Peyer's patch (tissue), 4 donors: Measurements from ENCODE around the gene KLHL29. TPM values are rescaled to one million over a fixed set of nuclear protein-coding genes. Genes with fewer than 3 reads are reported as not detected.

Source experiments
- DNase-seq, 3 donors: peaks; one replicate each; pipeline ENCODE4 v3.0.0-alpha.2; 2017 to 2019
- H3K27ac ChIP-seq, 4 donors: fragments of 200-600 bp; sonication (generic); one replicate each; pipeline ENCODE4 v1.5.1; 2016 to 2019
- H3K27me3 ChIP-seq, 2 donors: fragments of 200-600 bp; sonication (generic); one replicate each; pipeline ENCODE4 v1.5.1; 2019
- H3K36me3 ChIP-seq, 3 donors: fragments of 200-600 bp; sonication (generic); one replicate each; pipeline ENCODE4 v1.5.1; 2016 to 2019
- H3K4me1 ChIP-seq, 4 donors: fragments of 200-600 bp; sonication (generic); one replicate each; pipeline ENCODE4 v1.5.1; 2016 to 2019
- H3K4me3 ChIP-seq, 4 donors: fragments of 200-600 bp; sonication (generic); 1 replicate in 3 of 4; 2 replicates in 1 of 4; pipeline ENCODE4 v1.5.1; 2016 to 2019; ENCODE audit warnings: mild to moderate bottlenecking in 1 of 4
- H3K9me3 ChIP-seq, 4 donors: fragments of 200-600 bp; sonication (generic); one replicate each; pipeline ENCODE4 v1.5.1; 2016 to 2019; ENCODE audit warnings: mild to moderate bottlenecking in 1 of 4
- CTCF ChIP-seq, 6 experiments: fragments of 450-650 bp in 4 of 6; fragments of 200-600 bp in 2 of 6; sonication (generic) in 1 of 6; IDR thresholded peaks; one replicate each; pipeline ENCODE4 v1.5.1; 2017 to 2019; ENCODE audit warnings: antibody characterized with exemption in 6 of 6, mild to moderate bottlenecking in 3 of 6, moderate library complexity in 1 of 6
- POLR2A ChIP-seq, 2 donors: fragments of 450-650 bp; IDR thresholded peaks; one replicate each; pipeline ENCODE4 v1.5.1; 2017; ENCODE audit warnings: antibody characterized with exemption in 2 of 2, mild to moderate bottlenecking in 2 of 2, moderate library complexity in 2 of 2
- total RNA-seq, 4 donors: library from RNA; depleted of rRNA; stranded (reverse); fragments of >200 nt; gene quantifications; one replicate each; pipeline ENCODE4 v1.1.0, GENCODE V29; 2016

KLHL29 gene
- total RNA-seq, 4 donors from 2014 or later, result 1.1 to 18.2 (median 5.0) TPM

GRCh38 chr2:23661276-23662050, 276.5 kb downstream of the KLHL29 start:
- H3K27me3 ChIP-seq, result no peaks in the 10 kb centered on the region
- TF ChIP-seq POLR2A (IDR thresholded peaks at IDR 0.05) (no peak), CTCF (IDR thresholded peaks at IDR 0.05) (no peak)

GRCh38 chr2:23662466-23662865, 277.5 kb downstream of the KLHL29 start:
- Histone ChIP-seq H3K27me3 (no peaks in the 10 kb centered on the region), H3K4me3 (no peak overlapping the region), H3K9me3 (no peaks in the 10 kb centered on the region), H3K27ac (no peak overlapping the region), H3K36me3 (no peaks in the 10 kb centered on the region), H3K4me1 (no peaks in the 10 kb centered on the region)
- TF ChIP-seq POLR2A (IDR thresholded peaks at IDR 0.05) (no peak), CTCF (IDR thresholded peaks at IDR 0.05) (no peak)
- DNase-seq, result no peak

More at GRCh38 chr2:23661276-23662050, 276.5 kb downstream of the KLHL29 start:
- Histone ChIP-seq H3K4me3 (no peak overlapping the region), H3K9me3 (no peaks in the 10 kb centered on the region), H3K27ac (no peak overlapping the region), H3K4me1 (no peaks in the 10 kb centered on the region), H3K36me3 (no peaks in the 10 kb centered on the region)
- DNase-seq, result no peak

- H3K36me3 ChIP-seq, result no peaks in the 10 kb centered on the region
- DNase-seq, result no peak
- H3K27ac ChIP-seq, result no peak overlapping the region
- H3K9me3 ChIP-seq, result no peaks in the 10 kb centered on the region
- no peaks in the 10 kb centered on the region for H3K27me3 ChIP-seq
- TF ChIP-seq CTCF (IDR thresholded peaks at IDR 0.05) (no peak), POLR2A (IDR thresholded peaks at IDR 0.05) (no peak)
- peak overlapping the region in 1 of 4 donors; percentile 26 for H3K4me3 ChIP-seq
- no peaks in the 10 kb centered on the region for H3K4me1 ChIP-seq
Measured at GRCh38 chr2:23662941-23663920, 278.3 kb downstream of the KLHL29 start.

DNA sequence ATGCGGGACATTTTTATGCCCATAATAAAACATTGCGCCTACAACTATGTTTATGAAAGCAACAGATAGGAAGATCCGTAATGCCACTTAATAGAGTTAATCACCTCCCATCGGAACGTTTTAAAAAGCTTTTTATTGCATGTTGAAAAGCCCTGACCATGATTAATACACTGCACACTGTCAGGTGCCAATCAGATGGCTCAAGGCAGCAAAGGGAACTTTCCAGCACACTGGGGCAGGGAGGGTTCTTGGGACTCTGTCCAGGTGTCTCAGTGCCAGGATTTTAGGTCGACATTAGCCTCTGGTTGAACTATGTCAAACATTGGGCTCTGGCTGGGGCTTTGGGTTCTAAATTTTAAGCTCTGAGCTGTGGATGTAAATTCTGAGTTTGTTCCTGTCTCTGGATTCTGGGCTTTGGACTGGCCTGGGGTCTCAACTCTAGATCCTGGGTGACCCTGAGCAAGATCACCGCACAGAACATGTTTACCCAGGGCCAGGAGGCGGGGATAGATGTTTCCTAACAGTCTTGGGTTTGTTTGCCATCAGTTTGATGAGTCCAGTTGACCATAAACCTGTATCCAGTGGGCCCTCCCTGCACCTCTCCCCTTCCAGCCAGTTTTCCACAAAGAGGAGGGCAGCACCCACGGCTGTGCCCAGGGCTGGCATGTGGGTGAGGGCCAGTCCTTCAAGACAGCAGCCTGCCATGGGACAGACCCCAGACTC, 279.2 kb downstream of the KLHL29 start:
- Histone ChIP-seq H3K27ac (no peak overlapping the region), H3K4me3 (no peak overlapping the region), H3K4me1 (peaks cover 0 to under 1% (median 0%) of the 10 kb centered on the region in 4 donors), H3K36me3 (no peaks in the 10 kb centered on the region), H3K9me3 (no peaks in the 10 kb centered on the region), H3K27me3 (no peaks in the 10 kb centered on the region)
- DNase-seq, result no peak
- TF ChIP-seq CTCF (IDR thresholded peaks at IDR 0.05), result no peak
- no peak for TF ChIP-seq POLR2A (IDR thresholded peaks at IDR 0.05)

DNA sequence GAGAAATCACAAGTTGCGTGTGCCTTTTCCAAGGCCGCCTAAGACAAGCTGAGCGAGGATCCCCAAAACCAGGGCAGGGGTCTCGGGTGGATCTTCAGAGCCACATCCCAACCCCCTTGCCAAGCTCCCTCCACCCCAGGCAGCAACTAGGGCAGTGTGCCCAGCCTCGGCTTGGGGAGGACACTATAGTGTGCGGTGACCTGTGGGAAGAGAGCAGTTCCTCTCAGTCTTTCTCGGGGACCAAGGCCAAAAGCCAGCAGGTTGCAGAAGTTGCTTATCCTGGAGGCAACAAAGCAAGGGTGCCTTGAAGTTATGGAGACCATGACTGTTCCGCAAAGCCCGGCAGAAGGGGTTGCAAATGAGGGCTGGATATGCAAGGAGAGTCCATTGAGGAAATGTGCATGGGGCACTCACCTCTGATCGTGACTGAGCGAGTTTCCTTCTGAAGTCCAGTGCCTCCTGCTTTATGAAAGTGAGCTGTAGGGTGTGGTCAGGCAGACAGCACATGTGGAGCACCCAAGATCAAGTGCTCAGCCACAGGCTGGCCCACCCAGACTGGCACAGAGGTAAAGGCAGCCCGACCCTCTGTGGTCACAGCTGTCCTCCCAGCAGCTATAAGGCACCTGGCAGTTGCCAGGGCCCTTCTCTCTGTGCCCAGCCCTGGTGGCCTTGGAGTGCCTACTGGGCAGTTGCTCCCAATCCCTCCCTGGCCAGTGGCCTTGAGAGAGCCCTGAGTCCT, 281.4 kb downstream of the KLHL29 start:
- Histone ChIP-seq H3K27ac (no peak overlapping the region), H3K27me3 (no peaks in the 10 kb centered on the region), H3K9me3 (no peaks in the 10 kb centered on the region), H3K4me3 (no peak overlapping the region), H3K4me1 (peaks cover 0 to 11% (median 0%) of the 10 kb centered on the region in 4 donors), H3K36me3 (no peaks in the 10 kb centered on the region)
- no peak for TF ChIP-seq POLR2A (IDR thresholded peaks at IDR 0.05)
- no peak for TF ChIP-seq CTCF (IDR thresholded peaks at IDR 0.05)
- DNase-seq, result no peak
